Skeletal muscle tissue (tissue), 4 donors: ENCODE results near the gene PLEKHH1. TPM values are rescaled to one million over a fixed set of nuclear protein-coding genes. Genes with fewer than 3 reads are reported as not detected.

ENCODE experiments used
- H3K27ac ChIP-seq: one replicate; pipeline ENCODE4 v1.7.0; 2013; ENCODE audit warnings: mild to moderate bottlenecking, low read depth, low read length, inconsistent platforms
- H3K27me3 ChIP-seq, 3 donors: one replicate each; pipeline ENCODE4 v1.7.0; 2013; ENCODE audit warnings: low read length in 3 of 3; ENCODE audit not compliant: control insufficient read depth in 3 of 3, insufficient read depth in 3 of 3
- H3K36me3 ChIP-seq, 3 donors: one replicate each; pipeline ENCODE4 v1.7.0; 2013; ENCODE audit warnings: low read length in 3 of 3; ENCODE audit not compliant: control insufficient read depth in 3 of 3, insufficient read depth in 3 of 3
- H3K4me1 ChIP-seq, 3 donors: one replicate each; pipeline ENCODE4 v1.7.0; 2013; ENCODE audit warnings: low read length in 3 of 3, mild to moderate bottlenecking in 3 of 3; ENCODE audit not compliant: control insufficient read depth in 3 of 3, insufficient read depth in 3 of 3
- H3K4me3 ChIP-seq, 3 donors: one replicate each; pipeline ENCODE4 v1.7.0; 2013; ENCODE audit warnings: low read length in 3 of 3
- H3K9ac ChIP-seq, 3 donors: one replicate each; pipeline ENCODE4 v1.7.0; 2013; ENCODE audit warnings: low read length in 3 of 3, mild to moderate bottlenecking in 3 of 3, moderate library complexity in 2 of 3, low read depth in 1 of 3
- H3K9me3 ChIP-seq, 3 donors: one replicate each; pipeline ENCODE4 v1.7.0; 2013; ENCODE audit warnings: low read length in 3 of 3; ENCODE audit not compliant: control insufficient read depth in 3 of 3
- total RNA-seq: library from RNA; depleted of rRNA; stranded (reverse); fragments of >200 nt; gene quantifications from one replicate; pipeline ENCODE4 v1.2.3, GENCODE V29; 2014
- donor health status: Osteomylitis.

The PLEKHH1 gene
- 1.6 TPM for total RNA-seq

GRCh38 chr14:67532998-67533753, at the start of gene PLEKHH1:
Gene PLEKHH1, plus strand, starts transcription at chr14:67533290. Its CDS starts 8,578 bp downstream, at chr14:67541868.
- Histone ChIP-seq H3K9me3 (no peaks in the 10 kb centered on the region), H3K9ac (peak within 1 kb of the TSS; percentile 59 to 79 (median 70)), H3K36me3 (no peaks in the 10 kb centered on the region), H3K4me3 (peak within 1 kb of the TSS; percentile 63 to 75 (median 69)), H3K27ac (no peak within 1 kb of the TSS), H3K4me1 (peaks cover 2 to 13% (median 8%) of the 10 kb centered on the region in 3 donors), H3K27me3 (no peaks in the 10 kb centered on the region)

DNA sequence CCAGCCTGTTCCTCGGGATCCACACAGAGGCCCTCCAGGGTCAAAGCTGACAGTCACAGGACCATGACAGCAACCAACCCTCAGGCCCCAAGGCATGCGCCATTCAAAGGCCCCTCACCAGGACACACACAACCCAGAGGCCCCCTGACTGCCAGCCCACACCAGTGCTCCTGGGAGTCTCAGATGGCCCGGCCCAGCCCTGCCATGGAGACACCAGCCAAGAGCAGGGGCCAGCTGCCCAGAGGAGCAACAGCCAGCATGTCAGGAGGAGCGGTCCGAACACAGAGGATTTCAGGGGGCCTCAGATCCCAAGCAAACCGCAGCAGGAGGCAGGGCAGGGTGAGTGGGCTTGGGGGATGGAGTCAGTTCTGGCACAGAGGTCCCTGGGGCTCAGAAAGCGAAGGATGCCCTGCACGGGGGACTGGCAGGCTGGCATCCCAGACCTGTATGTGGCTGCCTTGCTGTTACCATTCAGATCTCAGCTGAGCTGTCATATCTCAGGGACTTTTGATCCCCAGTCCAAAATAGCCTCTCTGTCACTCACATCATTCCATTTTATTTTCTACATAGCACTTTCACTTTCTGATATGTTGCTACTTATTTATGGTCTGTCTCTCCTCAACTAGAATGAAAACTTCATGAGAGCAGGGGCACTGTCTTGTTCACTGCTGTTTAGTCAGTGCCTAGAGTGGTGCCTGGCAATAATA, 49.4 kb upstream of the PLEKHH1 start:
- Histone ChIP-seq H3K9ac (peak overlapping the region; percentile 27 to 77 (median 36)), H3K4me1 (peaks cover 25 to 43% (median 38%) of the 10 kb centered on the region in 3 donors), H3K27me3 (no peaks in the 10 kb centered on the region), H3K9me3 (no peaks in the 10 kb centered on the region), H3K27ac (peak overlapping the region; percentile 32), H3K4me3 (peak overlapping the region in 2 of 3 donors; percentile 35 to 48), H3K36me3 (no peaks in the 10 kb centered on the region)

- H3K4me3 ChIP-seq: no peak overlapping the region
- no peak overlapping the region for H3K9ac ChIP-seq
- no peaks in the 10 kb centered on the region for H3K9me3 ChIP-seq
- H3K27me3 ChIP-seq: no peaks in the 10 kb centered on the region
- no peak overlapping the region for H3K27ac ChIP-seq
- H3K36me3 ChIP-seq: no peaks in the 10 kb centered on the region
- peaks cover 25 to 43% (median 40%) of the 10 kb centered on the region in 3 donors for H3K4me1 ChIP-seq
These were observed 47.5 kb upstream of the PLEKHH1 start for GRCh38 chr14:67485501-67486095.

DNA sequence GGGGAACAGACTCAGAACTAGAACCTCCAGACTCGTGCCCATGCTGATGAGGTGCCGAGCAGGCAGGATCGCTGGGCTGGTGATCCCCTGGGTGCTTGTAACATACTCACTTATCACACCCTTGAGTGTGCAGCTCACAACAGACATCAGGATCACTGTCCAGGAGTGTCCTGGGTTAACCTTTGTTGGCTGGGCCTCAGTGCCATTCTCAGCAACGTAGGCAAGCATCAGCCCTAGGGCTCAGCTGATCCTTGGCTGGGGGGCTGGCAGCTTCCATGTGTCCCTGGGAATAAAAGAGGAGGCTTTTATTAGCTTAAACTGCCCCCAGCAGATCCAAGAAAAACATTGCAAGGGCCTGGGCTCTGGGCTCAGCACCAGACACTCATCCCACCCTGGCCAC, 46.2 kb upstream of the PLEKHH1 start:
- Histone ChIP-seq H3K4me1 (peaks cover 25 to 43% (median 40%) of the 10 kb centered on the region in 3 donors), H3K9ac (peak overlapping the region; percentile 19 to 62 (median 46)), H3K27me3 (no peaks in the 10 kb centered on the region), H3K36me3 (no peaks in the 10 kb centered on the region), H3K4me3 (peak overlapping the region in 1 of 3 donors; percentile 29), H3K9me3 (no peaks in the 10 kb centered on the region), H3K27ac (peak overlapping the region; percentile 52)

- no peaks in the 10 kb centered on the region for H3K36me3 ChIP-seq
- H3K4me1 ChIP-seq: peaks cover 25 to 43% (median 40%) of the 10 kb centered on the region in 3 donors
- H3K4me3 ChIP-seq: no peak overlapping the region
- peak overlapping the region; percentile 19 to 62 (median 46) for H3K9ac ChIP-seq
- no peaks in the 10 kb centered on the region for H3K27me3 ChIP-seq
- peak overlapping the region; percentile 52 for H3K27ac ChIP-seq
- no peaks in the 10 kb centered on the region for H3K9me3 ChIP-seq
These were observed 45.8 kb upstream of the PLEKHH1 start for GRCh38 chr14:67487332-67487731.

DNA sequence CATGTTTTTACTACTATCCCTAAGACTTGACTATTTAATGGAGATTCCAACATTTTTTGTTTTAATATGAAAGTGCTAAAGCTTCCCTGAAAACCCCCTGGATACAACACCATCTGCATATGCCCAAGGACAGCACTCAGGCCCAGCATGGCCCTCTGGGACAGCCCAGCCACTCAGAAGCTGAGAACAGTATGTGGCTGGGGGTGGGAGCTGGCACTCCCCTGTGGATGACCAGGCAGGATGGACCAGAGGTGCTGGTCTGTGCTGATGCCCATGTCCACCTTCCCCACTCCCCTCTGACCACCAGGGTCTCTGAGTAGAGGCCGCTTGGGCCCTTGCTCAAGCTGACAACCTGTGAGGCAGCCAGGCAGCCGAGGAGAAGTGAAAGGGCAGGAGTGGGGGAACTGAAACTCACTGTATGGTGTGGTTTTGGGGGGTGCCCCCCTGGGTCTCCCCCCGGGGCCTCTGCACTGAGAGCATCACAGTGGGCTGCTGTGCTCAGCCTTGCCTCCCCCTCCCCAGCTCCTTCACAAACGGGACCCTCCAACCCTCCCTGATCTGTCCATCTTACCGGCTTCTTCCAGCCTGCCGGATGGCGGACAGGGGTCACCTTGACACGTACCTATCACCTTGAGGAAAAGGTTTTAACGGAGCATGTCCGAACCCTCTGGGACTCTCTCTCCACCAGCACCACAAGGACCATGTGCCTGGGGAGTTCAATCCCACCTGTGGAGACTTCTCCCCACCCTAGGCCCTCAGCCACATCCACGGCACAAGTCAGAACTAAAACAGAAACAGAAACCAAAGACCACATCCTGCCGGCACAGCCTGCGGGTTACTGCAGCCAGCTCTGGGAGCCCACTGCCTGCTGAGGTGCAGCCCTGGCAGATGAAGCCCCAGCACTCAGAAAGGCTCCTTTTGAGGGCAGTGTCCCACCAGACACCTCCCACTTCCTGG, 44.9 kb upstream of the PLEKHH1 start, which contains the start of gene TMEM229B:
TMEM229B (minus strand) TSS at position 785 of the 957 bp plus-strand sequence. CDS start 14,798 bp downstream, outside the sequence.
- H3K9ac ChIP-seq: peak within 1 kb of the TSS; percentile 29 to 73 (median 66)
- H3K4me1 ChIP-seq: peaks cover 25 to 39% (median 38%) of the 10 kb centered on the region in 3 donors
- H3K36me3 ChIP-seq: no peaks in the 10 kb centered on the region
- H3K4me3 ChIP-seq: peak within 1 kb of the TSS; percentile 58 to 61 (median 61)
- H3K9me3 ChIP-seq: no peaks in the 10 kb centered on the region
- H3K27ac ChIP-seq: peak within 1 kb of the TSS; percentile 36
- H3K27me3 ChIP-seq: no peaks in the 10 kb centered on the region

GRCh38 chr14:67490196-67490595, 42.9 kb upstream of the PLEKHH1 start:
- Histone ChIP-seq H3K9me3 (no peaks in the 10 kb centered on the region), H3K27me3 (no peaks in the 10 kb centered on the region)

GRCh38 chr14:67491285-67491684, 41.8 kb upstream of the PLEKHH1 start:
- H3K27ac ChIP-seq: no peak overlapping the region
- H3K36me3 ChIP-seq: no peaks in the 10 kb centered on the region
- H3K4me1 ChIP-seq: peaks cover 15 to 24% (median 22%) of the 10 kb centered on the region in 3 donors
- no peaks in the 10 kb centered on the region for H3K27me3 ChIP-seq
- no peak overlapping the region for H3K4me3 ChIP-seq
- no peaks in the 10 kb centered on the region for H3K9me3 ChIP-seq
- H3K9ac ChIP-seq: no peak overlapping the region

More at GRCh38 chr14:67490196-67490595, 42.9 kb upstream of the PLEKHH1 start:
- Histone ChIP-seq H3K4me3 (no peak overlapping the region), H3K4me1 (peaks cover 15 to 30% (median 28%) of the 10 kb centered on the region in 3 donors), H3K27ac (no peak overlapping the region), H3K36me3 (no peaks in the 10 kb centered on the region), H3K9ac (no peak overlapping the region)
